ENCODE measurements around the gene TNFAIP1.

DNA sequence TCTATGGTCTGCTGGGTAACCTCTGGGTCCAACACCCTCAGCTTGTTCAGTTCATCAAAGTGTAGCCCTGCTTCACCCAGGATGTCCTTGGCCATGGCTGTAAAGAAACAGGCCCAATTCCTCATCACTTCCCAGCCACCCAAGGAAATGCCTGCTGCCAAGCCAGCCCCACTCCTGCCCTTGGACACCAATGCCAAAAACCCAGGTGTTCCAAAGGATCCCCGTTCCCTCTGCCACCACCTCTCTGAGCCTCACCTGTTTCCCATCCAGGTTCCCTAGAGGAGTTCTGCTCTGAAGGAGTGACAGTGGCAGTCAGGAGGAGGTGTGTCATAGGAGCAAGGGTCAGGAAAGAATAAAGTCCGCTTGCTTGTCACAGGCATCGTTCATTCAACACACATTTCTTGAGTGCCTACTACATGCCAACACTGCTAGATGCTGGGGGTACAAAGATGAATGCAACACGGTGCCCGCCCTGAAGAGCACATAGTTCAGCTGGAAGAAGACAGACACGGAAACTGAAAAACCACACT is 3.6 kb upstream of the TNFAIP1 start:
- TF ChIP-seq POLR2A (IDR thresholded peaks at IDR 0.05; ENCODE audit: low read length) (no peak), GATA1 (IDR thresholded peaks at IDR 0.05; ENCODE audit: low read depth, low read length) (no peak)
